B cell (primary cell): ENCODE measurements around the gene STK35.

Experiments used
- EZH2 ChIP-seq: IDR thresholded peaks from 2 replicates; pipeline ENCODE4 v1.6.1; 2012; ENCODE audit warnings: borderline replicate concordance, low read depth, mild to moderate bottlenecking, moderate library complexity, low read length; ENCODE audit not compliant: insufficient read depth, poor library complexity, severe bottlenecking
- TF ChIP-seq, protein P1 (sequence below): fragments of 200-600 bp; IDR thresholded peaks from one replicate; pipeline ENCODE4 v1.8.0; 2022; ENCODE audit warnings: antibody characterized with exemption, mild to moderate bottlenecking

DNA sequence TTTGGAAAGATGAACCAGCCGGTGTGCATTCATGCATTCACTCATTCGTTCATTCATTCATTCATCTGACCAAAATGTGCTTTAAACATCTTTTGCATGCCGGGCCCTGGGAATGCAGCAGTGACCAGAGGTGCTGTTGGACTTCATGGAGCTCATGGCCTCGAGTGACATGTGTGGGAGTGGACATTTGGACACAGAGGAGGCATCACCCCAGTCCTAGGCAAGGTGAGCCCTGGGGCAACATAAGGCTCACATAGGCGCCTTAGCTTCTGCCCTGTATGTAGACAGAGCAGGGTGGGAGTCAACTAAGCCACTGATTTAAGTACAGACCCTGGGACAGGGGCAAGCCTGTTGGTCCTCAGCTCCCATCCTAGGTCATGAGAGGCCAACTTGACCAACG, 71.6 kb downstream of the STK35 start:
- TF ChIP-seq, protein P1, sequence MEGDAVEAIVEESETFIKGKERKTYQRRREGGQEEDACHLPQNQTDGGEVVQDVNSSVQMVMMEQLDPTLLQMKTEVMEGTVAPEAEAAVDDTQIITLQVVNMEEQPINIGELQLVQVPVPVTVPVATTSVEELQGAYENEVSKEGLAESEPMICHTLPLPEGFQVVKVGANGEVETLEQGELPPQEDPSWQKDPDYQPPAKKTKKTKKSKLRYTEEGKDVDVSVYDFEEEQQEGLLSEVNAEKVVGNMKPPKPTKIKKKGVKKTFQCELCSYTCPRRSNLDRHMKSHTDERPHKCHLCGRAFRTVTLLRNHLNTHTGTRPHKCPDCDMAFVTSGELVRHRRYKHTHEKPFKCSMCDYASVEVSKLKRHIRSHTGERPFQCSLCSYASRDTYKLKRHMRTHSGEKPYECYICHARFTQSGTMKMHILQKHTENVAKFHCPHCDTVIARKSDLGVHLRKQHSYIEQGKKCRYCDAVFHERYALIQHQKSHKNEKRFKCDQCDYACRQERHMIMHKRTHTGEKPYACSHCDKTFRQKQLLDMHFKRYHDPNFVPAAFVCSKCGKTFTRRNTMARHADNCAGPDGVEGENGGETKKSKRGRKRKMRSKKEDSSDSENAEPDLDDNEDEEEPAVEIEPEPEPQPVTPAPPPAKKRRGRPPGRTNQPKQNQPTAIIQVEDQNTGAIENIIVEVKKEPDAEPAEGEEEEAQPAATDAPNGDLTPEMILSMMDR: no peak
- no peak for TF ChIP-seq EZH2
